Measurements from ENCODE around the gene SUGCT.
"Not testable (repeated sequence)": the region's sequence is repeated elsewhere in the genome, so short reads cannot be mapped to it uniquely, and the experiment has no call there.

SUGCT gene

GRCh38 chr7:40234046-40234445 lies 99.2 kb downstream of the SUGCT start:
- Histone ChIP-seq H3K4me1 (ENCODE audit: insufficient read depth, low read length) (no peaks in the 10 kb centered on the region), H3K9ac (ENCODE audit: low read depth, low read length) (no peak overlapping the region), H3K9me3 (ENCODE audit: control insufficient read depth, insufficient read depth, low read length) (no peaks in the 10 kb centered on the region), H3K36me3 (ENCODE audit: insufficient read depth, low read length) (no peaks in the 10 kb centered on the region)

GRCh38 chr7:40234666-40235065 lies 99.9 kb downstream of the SUGCT start:
- Histone ChIP-seq H3K9me3 (ENCODE audit: control insufficient read depth, insufficient read depth, low read length) (no peaks in the 10 kb centered on the region), H3K36me3 (ENCODE audit: insufficient read depth, low read length) (no peaks in the 10 kb centered on the region), H3K9ac (ENCODE audit: low read depth, low read length) (no peak overlapping the region), H3K4me1 (ENCODE audit: insufficient read depth, low read length) (no peaks in the 10 kb centered on the region)

- Histone ChIP-seq H3K9ac (ENCODE audit: low read depth, low read length) (no peak overlapping the region), H3K9me3 (ENCODE audit: control insufficient read depth, insufficient read depth, low read length) (no peaks in the 10 kb centered on the region), H3K4me1 (ENCODE audit: insufficient read depth, low read length) (no peaks in the 10 kb centered on the region), H3K36me3 (ENCODE audit: insufficient read depth, low read length) (no peaks in the 10 kb centered on the region)
Observed at GRCh38 chr7:40237731-40238130, 102.9 kb downstream of the SUGCT start.

- no peaks in the 10 kb centered on the region for H3K36me3 ChIP-seq (ENCODE audit: insufficient read depth, low read length)
- no peaks in the 10 kb centered on the region for H3K9me3 ChIP-seq (ENCODE audit: control insufficient read depth, insufficient read depth, low read length)
Observed at GRCh38 chr7:40239755-40240303, 105.0 kb downstream of the SUGCT start.

GRCh38 chr7:40243076-40243475 lies 108.3 kb downstream of the SUGCT start:
- Histone ChIP-seq H3K9ac (ENCODE audit: low read depth, low read length) (no peak overlapping the region), H3K36me3 (ENCODE audit: insufficient read depth, low read length) (no peaks in the 10 kb centered on the region), H3K9me3 (ENCODE audit: control insufficient read depth, insufficient read depth, low read length) (no peaks in the 10 kb centered on the region), H3K4me1 (ENCODE audit: insufficient read depth, low read length) (no peaks in the 10 kb centered on the region)

More at GRCh38 chr7:40239755-40240303, 105.0 kb downstream of the SUGCT start:
- Histone ChIP-seq H3K9ac (ENCODE audit: low read depth, low read length) (no peak overlapping the region), H3K4me1 (ENCODE audit: insufficient read depth, low read length) (no peaks in the 10 kb centered on the region)

- H3K36me3 ChIP-seq (ENCODE audit: insufficient read depth, low read length), result no peaks in the 10 kb centered on the region
- no peak overlapping the region for H3K9ac ChIP-seq (ENCODE audit: low read depth, low read length)
- H3K9me3 ChIP-seq (ENCODE audit: control insufficient read depth, insufficient read depth, low read length), result no peaks in the 10 kb centered on the region
- H3K4me1 ChIP-seq (ENCODE audit: insufficient read depth, low read length), result no peaks in the 10 kb centered on the region
Observed at GRCh38 chr7:40244226-40244625, 109.4 kb downstream of the SUGCT start.

GRCh38 chr7:40248681-40249080 lies 113.9 kb downstream of the SUGCT start:
- Histone ChIP-seq H3K9me3 (ENCODE audit: control insufficient read depth, insufficient read depth, low read length) (no peaks in the 10 kb centered on the region), H3K9ac (ENCODE audit: low read depth, low read length) (no peak overlapping the region), H3K4me1 (ENCODE audit: insufficient read depth, low read length) (no peaks in the 10 kb centered on the region), H3K36me3 (ENCODE audit: insufficient read depth, low read length) (no peaks in the 10 kb centered on the region)

- not testable (repeated sequence) for H3K36me3 ChIP-seq (ENCODE audit: insufficient read depth, low read length); H3K4me1 ChIP-seq (ENCODE audit: insufficient read depth, low read length)
Observed at GRCh38 chr7:40253444-40253843, 118.6 kb downstream of the SUGCT start.

GRCh38 chr7:40263752-40264390 lies 129.1 kb downstream of the SUGCT start:
- Histone ChIP-seq H3K36me3 (ENCODE audit: insufficient read depth, low read length) (no peaks in the 10 kb centered on the region), H3K4me1 (ENCODE audit: insufficient read depth, low read length) (no peaks in the 10 kb centered on the region), H3K9me3 (ENCODE audit: control insufficient read depth, insufficient read depth, low read length) (no peaks in the 10 kb centered on the region), H3K9ac (ENCODE audit: low read depth, low read length) (no peak overlapping the region)

More at GRCh38 chr7:40253444-40253843, 118.6 kb downstream of the SUGCT start:
- H3K9me3 ChIP-seq (ENCODE audit: control insufficient read depth, insufficient read depth, low read length); H3K9ac ChIP-seq (ENCODE audit: low read depth, low read length): not testable (repeated sequence)

- Histone ChIP-seq H3K9ac (ENCODE audit: low read depth, low read length) (no peak overlapping the region), H3K36me3 (ENCODE audit: insufficient read depth, low read length) (no peaks in the 10 kb centered on the region), H3K4me1 (ENCODE audit: insufficient read depth, low read length) (no peaks in the 10 kb centered on the region), H3K9me3 (ENCODE audit: control insufficient read depth, insufficient read depth, low read length) (no peaks in the 10 kb centered on the region)
Observed at GRCh38 chr7:40267583-40267982, 132.8 kb downstream of the SUGCT start.

- H3K4me1 ChIP-seq (ENCODE audit: insufficient read depth, low read length); H3K9ac ChIP-seq (ENCODE audit: low read depth, low read length); H3K36me3 ChIP-seq (ENCODE audit: insufficient read depth, low read length); H3K9me3 ChIP-seq (ENCODE audit: control insufficient read depth, insufficient read depth, low read length): not testable (repeated sequence)
Observed at GRCh38 chr7:40268810-40269209, 134.0 kb downstream of the SUGCT start.

GRCh38 chr7:40276061-40276460 lies 141.3 kb downstream of the SUGCT start:
- no peaks in the 10 kb centered on the region for H3K36me3 ChIP-seq (ENCODE audit: insufficient read depth, low read length)
- H3K9ac ChIP-seq (ENCODE audit: low read depth, low read length), result no peak overlapping the region
- no peaks in the 10 kb centered on the region for H3K9me3 ChIP-seq (ENCODE audit: control insufficient read depth, insufficient read depth, low read length)
- no peaks in the 10 kb centered on the region for H3K4me1 ChIP-seq (ENCODE audit: insufficient read depth, low read length)

GRCh38 chr7:40279991-40280390 lies 145.2 kb downstream of the SUGCT start:
- no peaks in the 10 kb centered on the region for H3K36me3 ChIP-seq (ENCODE audit: insufficient read depth, low read length)
- H3K9me3 ChIP-seq (ENCODE audit: control insufficient read depth, insufficient read depth, low read length), result no peaks in the 10 kb centered on the region; the same call in 1 of the 2 replicates
- H3K9ac ChIP-seq (ENCODE audit: low read depth, low read length), result no peak overlapping the region
- H3K4me1 ChIP-seq (ENCODE audit: insufficient read depth, low read length), result no peaks in the 10 kb centered on the region

GRCh38 chr7:40282858-40283257 lies 148.1 kb downstream of the SUGCT start:
- Histone ChIP-seq H3K4me1 (ENCODE audit: insufficient read depth, low read length) (no peaks in the 10 kb centered on the region), H3K9ac (ENCODE audit: low read depth, low read length) (no peak overlapping the region), H3K36me3 (ENCODE audit: insufficient read depth, low read length) (no peaks in the 10 kb centered on the region), H3K9me3 (ENCODE audit: control insufficient read depth, insufficient read depth, low read length) (no peaks in the 10 kb centered on the region; the same call in 1 of the 2 replicates)

- H3K9ac ChIP-seq (ENCODE audit: low read depth, low read length), result no peak overlapping the region
Observed at GRCh38 chr7:40283391-40283790, 148.6 kb downstream of the SUGCT start.

More at GRCh38 chr7:40283391-40283790, 148.6 kb downstream of the SUGCT start:
- no peaks in the 10 kb centered on the region for H3K36me3 ChIP-seq (ENCODE audit: insufficient read depth, low read length)
- H3K4me1 ChIP-seq (ENCODE audit: insufficient read depth, low read length), result no peaks in the 10 kb centered on the region
- no peaks in the 10 kb centered on the region; the same call in 1 of the 2 replicates for H3K9me3 ChIP-seq (ENCODE audit: control insufficient read depth, insufficient read depth, low read length)
